Cardiac fibroblast (primary cell): ENCODE data around the gene VIL1.

Experiments used
- DNase-seq, 2 donors: peaks; one replicate each; pipeline versions ENCODE4 v3.0.0 to v3.0.0-alpha.2; 2010; ENCODE audit warnings: low read depth in 2 of 2
- H3K4me3 ChIP-seq, 2 donors: replicated peaks in 1 of 2; 1 replicate in 1 of 2; 2 replicates in 1 of 2; pipeline ENCODE4 v1.5.1; 2011; ENCODE audit warnings: low read depth in 2 of 2, low read length in 2 of 2, mild to moderate bottlenecking in 2 of 2, moderate library complexity in 1 of 2
- TF ChIP-seq, protein P1 (sequence below): IDR thresholded peaks from one replicate; pipeline ENCODE4 v1.5.1; 2011; ENCODE audit warnings: low read depth, mild to moderate bottlenecking, low read length, inconsistent platforms

Gene VIL1

DNA sequence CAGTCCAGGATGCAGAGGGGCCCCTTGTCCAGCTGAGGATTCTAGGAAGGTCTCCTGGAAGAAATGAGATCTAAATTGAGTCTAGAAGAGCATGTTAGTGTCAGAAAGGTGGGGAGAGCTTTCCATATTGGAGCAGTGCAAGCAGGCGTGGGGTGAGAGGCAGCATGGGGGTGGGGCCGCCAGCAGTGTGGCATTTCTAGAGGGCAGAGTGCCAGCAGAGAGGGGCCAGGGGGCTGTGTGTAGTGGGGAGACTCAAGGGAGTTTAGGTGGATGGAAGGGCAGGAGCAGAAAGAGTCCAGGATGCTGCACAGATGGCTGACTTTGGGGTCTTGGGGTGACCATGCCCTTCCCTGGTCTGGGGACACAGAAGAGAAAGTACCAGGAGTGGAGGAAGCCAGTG, 2.1 kb downstream of the VIL1 start:
- DNase-seq, result no peak
- H3K4me3 ChIP-seq, result no peak overlapping the region
- TF ChIP-seq, protein P1, sequence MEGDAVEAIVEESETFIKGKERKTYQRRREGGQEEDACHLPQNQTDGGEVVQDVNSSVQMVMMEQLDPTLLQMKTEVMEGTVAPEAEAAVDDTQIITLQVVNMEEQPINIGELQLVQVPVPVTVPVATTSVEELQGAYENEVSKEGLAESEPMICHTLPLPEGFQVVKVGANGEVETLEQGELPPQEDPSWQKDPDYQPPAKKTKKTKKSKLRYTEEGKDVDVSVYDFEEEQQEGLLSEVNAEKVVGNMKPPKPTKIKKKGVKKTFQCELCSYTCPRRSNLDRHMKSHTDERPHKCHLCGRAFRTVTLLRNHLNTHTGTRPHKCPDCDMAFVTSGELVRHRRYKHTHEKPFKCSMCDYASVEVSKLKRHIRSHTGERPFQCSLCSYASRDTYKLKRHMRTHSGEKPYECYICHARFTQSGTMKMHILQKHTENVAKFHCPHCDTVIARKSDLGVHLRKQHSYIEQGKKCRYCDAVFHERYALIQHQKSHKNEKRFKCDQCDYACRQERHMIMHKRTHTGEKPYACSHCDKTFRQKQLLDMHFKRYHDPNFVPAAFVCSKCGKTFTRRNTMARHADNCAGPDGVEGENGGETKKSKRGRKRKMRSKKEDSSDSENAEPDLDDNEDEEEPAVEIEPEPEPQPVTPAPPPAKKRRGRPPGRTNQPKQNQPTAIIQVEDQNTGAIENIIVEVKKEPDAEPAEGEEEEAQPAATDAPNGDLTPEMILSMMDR, result no peak

DNA sequence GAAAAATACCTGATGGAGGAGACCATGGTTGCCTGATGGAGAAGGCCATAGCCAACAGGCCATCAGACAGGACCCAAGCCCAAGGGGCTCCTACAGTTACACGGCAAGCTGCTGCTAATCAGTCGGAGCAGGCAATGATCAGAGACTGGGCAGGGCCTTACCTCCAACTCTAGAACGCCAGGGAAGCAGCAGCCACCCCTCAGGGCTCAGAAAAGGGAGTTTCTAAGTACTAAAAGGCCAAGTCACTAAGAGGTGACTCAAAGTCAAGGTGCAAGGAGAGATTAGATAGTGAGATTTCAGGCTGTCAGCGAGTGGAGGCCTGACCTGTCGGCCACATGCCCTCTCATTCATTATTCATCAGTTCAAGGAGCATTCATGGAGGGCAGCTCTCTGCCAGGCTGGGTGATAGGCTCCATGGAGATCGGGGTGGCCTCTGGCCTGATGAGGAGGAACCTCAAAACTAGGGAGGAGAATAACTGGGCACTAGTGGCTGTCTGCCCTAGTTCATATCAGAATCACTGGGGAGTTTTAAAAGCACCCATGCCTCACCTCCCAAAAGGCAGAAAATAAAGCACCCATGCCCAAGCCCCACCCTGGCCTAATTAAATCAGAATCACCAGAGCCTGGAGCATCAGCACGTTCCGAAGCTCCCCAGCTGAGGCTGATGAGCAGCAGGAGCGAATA, 3.6 kb downstream of the VIL1 start:
- no peak for DNase-seq
- TF ChIP-seq, protein P1, result no peak
- H3K4me3 ChIP-seq, result no peak overlapping the region

DNA sequence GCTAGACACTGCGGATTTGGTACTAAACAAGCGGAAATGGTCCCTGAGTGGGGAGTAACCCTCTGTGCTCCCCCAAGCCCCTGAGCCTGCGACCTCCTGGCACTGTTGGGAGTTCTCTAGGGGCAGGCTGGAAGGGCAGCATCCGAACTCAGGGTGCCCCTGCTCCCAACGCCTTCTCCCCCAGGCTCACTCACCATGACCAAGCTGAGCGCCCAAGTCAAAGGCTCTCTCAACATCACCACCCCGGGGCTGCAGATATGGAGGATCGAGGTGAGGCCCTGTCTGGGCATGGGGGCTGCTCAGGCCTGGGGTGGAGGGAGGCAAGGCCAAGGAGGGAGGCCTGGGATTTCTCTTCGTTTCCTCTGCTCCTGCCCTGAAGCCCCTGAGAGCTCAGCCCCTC, 4.7 kb downstream of the VIL1 start:
- H3K4me3 ChIP-seq, result no peak overlapping the region
- TF ChIP-seq, protein P1, result no peak
- no peak for DNase-seq

DNA sequence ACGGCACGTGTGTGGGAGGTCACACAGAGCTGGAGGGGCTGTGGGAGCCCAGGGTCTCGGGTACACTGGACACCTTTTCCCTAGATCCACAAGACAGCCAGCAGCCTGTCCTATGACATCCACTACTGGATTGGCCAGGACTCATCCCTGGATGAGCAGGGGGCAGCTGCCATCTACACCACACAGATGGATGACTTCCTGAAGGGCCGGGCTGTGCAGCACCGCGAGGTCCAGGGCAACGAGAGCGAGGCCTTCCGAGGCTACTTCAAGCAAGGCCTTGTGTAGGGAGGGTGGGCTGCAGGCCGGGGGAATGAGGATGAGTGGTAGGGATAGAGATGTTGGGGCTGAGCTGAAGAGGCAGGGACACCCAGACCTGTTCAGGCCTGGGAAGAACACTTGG, 6.6 kb downstream of the VIL1 start:
- TF ChIP-seq, protein P1, result no peak
- H3K4me3 ChIP-seq, result no peak overlapping the region
- DNase-seq, result no peak

DNA sequence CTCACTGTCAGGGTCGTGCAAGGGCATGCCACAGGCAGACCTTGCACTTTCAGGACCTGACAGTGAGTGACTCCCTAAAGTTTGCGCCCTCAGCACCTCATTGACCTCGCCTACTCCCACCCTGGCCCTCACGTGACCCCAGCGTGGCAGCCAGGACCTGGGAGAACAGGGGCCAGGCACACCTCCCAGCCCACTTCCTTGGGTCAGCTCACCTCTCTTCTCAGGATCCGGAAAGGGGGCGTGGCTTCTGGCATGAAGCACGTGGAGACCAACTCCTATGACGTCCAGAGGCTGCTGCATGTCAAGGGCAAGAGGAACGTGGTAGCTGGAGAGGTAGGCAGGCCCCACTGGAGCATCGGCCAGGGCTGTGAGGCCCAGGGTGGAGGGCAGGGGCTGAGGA, 8.8 kb downstream of the VIL1 start:
- TF ChIP-seq, protein P1, result no peak
- DNase-seq, result no peak

DNA sequence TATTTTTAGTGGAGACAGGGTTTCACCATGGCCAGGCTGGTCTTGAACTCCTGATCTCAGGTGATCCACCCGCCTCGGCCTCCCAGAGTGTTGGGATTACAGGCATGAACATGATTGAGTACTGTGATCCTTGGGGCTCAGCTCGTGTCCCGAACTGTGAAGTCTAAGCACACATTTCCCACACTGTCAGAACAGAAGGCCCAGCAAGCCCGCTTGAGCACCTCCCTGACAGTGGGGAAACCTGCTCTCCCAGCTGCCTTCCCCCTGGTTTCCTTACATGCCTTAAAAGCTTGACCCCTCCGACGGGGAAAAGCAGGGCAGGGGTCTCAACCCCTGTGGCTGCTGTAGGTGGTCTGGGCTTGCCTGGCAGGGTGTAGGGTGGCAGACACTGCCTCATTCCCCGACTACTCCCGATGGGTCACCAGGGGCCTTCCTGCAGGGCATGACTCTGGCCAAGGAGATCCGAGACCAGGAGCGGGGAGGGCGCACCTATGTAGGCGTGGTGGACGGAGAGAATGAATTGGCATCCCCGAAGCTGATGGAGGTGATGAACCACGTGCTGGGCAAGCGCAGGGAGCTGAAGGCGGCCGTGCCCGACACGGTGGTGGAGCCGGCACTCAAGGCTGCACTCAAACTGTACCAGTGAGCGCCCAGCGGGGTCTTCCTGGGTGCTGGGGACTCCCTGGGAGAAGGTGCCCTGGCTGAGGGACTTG, 10.1 kb downstream of the VIL1 start:
- TF ChIP-seq, protein P1, result no peak
- no peak for DNase-seq
- H3K4me3 ChIP-seq, result no peak overlapping the region

More for the DNA sequence above, 8.8 kb downstream of the VIL1 start:
- no peak overlapping the region for H3K4me3 ChIP-seq
